Heart left ventricle (tissue), 16 donors: ENCODE measurements around the gene PLAA. TPM values are rescaled to one million over a fixed set of nuclear protein-coding genes. Genes with fewer than 3 reads are reported as not detected.

Source experiments
- ATAC-seq, 4 donors: fragments of 200-7000 bp; cut with Tn5 transposase; one replicate each; pipeline ENCODE4 v1.9.1; 2020 to 2022; ENCODE audit warnings: moderate library complexity in 4 of 4, mild to moderate bottlenecking in 3 of 4, moderate number of reproducible peaks in 1 of 4
- DNase-seq, 5 donors: peaks; one replicate each; pipeline ENCODE4 v3.0.0-alpha.2; 2020
- H3K27ac ChIP-seq, 12 donors: fragments of 200-600 bp; sonication (generic) in 4 of 12; one replicate each; pipeline versions ENCODE4 v1.5.0 to v1.8.0; 2016 to 2022; ENCODE audit warnings: mild to moderate bottlenecking in 2 of 12
- H3K27me3 ChIP-seq, 9 donors: fragments of 200-600 bp; sonication (generic) in 2 of 9; one replicate each; pipeline versions ENCODE4 v1.5.1 to v1.8.0; 2016 to 2022; ENCODE audit warnings: mild to moderate bottlenecking in 3 of 9
- H3K36me3 ChIP-seq, 9 donors: fragments of 200-600 bp; sonication (generic) in 2 of 9; one replicate each; pipeline versions ENCODE4 v1.5.0 to v1.8.0; 2018 to 2022; ENCODE audit warnings: mild to moderate bottlenecking in 2 of 9
- H3K4me1 ChIP-seq, 12 donors: fragments of 200-600 bp; sonication (generic) in 4 of 12; one replicate each; pipeline versions ENCODE4 v1.5.0 to v1.8.0; 2016 to 2022; ENCODE audit warnings: mild to moderate bottlenecking in 3 of 12
- H3K4me3 ChIP-seq, 12 donors: fragments of 200-600 bp; sonication (generic) in 4 of 12; one replicate each; pipeline versions ENCODE4 v1.5.0 to v1.8.0; 2017 to 2022; ENCODE audit warnings: mild to moderate bottlenecking in 9 of 12, moderate library complexity in 4 of 12
- H3K9me3 ChIP-seq, 12 donors: fragments of 200-600 bp; sonication (generic) in 4 of 12; one replicate each; pipeline versions ENCODE4 v1.5.0 to v1.8.0; 2016 to 2022; ENCODE audit warnings: mild to moderate bottlenecking in 1 of 12
- CTCF ChIP-seq, 12 donors: fragments of 200-600 bp; sonication (generic) in 4 of 12; IDR thresholded peaks; one replicate each; pipeline versions ENCODE4 v1.5.0 to v1.8.0; 2018 to 2022; ENCODE audit warnings: antibody characterized with exemption in 12 of 12, mild to moderate bottlenecking in 5 of 12
- POLR2A ChIP-seq, 2 donors: fragments of 450-650 bp; IDR thresholded peaks; one replicate each; pipeline ENCODE4 v1.6.1; 2017; ENCODE audit warnings: antibody characterized with exemption in 2 of 2, mild to moderate bottlenecking in 2 of 2, moderate library complexity in 2 of 2
- WGBS, 4 donors: extraction: QIAGEN DNeasy Blood & Tissue Kit in 2 of 4; methylation state at CpG; one replicate each; pipeline versions ENCODE4 v1.1.5 to v1.1.7; 2013 to 2018; 5-methylcytosine and 5-hydroxymethylcytosine counted together
- intact Hi-C, 10 donors: fragments of 100-400 bp; cut with DNase I; formaldehyde crosslinking; loops; one replicate each; pipeline versions ENCODE4 v1.11.1 to v1.14.2; 2022
- polyA plus RNA-seq, 2 donors: library from polyadenylated mRNA; stranded (reverse); fragments of 200-250 nt; gene quantifications; one replicate each; pipeline ENCODE4 v1.2.3, GENCODE V29; 2013
- total RNA-seq, 9 donors: library from RNA; depleted of rRNA in 2 of 9; stranded (reverse); fragments of >200 nt in 2 of 9; fragmentation: NEBNext Ultra II Directional in 3 of 9; extraction: Animal tissue kit (Norgen Biotek cat#: 25700) in 3 of 9; gene quantifications; one replicate each; pipeline versions ENCODE4 v1.1.0 to v1.2.4, GENCODE V29; 2016 to 2023
- donor health status: ischemic (EF 13 %, LVEDD 7.1; RV severe dilation, severe dysfunction).
- donor health status: healthy with polysubstance abuse.
- donor health status: DM: no; HTN: yes; CAD: no.
- donor health status: DM: no; HTN: no; CAD: no.
- donor health status: ischemic (EF 25% LVEDD 6.9; RV normal size, moderate dysfunction).
- donor health status: ischemic (EF 25% LVEDD 5.7; RV mildly dilated, moderate dysfunction).
- donor health status: healthy.
- donor health status: DM: yes; HTN: yes; CAD: no.
- donor health status: ischemic (EF 35%, LVEDD 5.7; RV mildly dilated, moderate dysfunction).
- donor health status: nonischemic (EF 11% LVEDD 7.7; RV severe dilation, severe dysfunction).
- donor health status: DM: yes; HTN: yes; CAD: no.
- donor health status: PGD.
- donor health status: ischemic (EF 29% LVEDD 5.4; RV normal size, mild dysfunction).
- donor health status: nonischemic (EF 23%, LVEDD 6.1; RV moderate dilation, normal function).

Gene PLAA
- total and polyA plus RNA-seq, 11 donors, result 9.1 to 42.5 (median 32.4) TPM

- Histone ChIP-seq H3K36me3 (no peaks in the 10 kb centered on the region), H3K4me3 (peak overlapping the region; percentile 40 to 78 (median 68)), H3K9me3 (no peaks in the 10 kb centered on the region), H3K4me1 (peaks cover 0 to 24% (median 8%) of the 10 kb centered on the region in 12 donors), H3K27me3 (no peaks in the 10 kb centered on the region), H3K27ac (peak overlapping the region in 11 of 12 donors; percentile 70 to 97 (median 85))
- 24 to 32% (median 28%) methylated on average over 6 of the region's 6 CpGs for WGBS, 4 donors
- TF ChIP-seq POLR2A (IDR thresholded peaks at IDR 0.05) (no peak), CTCF (IDR thresholded peaks at IDR 0.05) (no peak)
- intact Hi-C loops, result loop anchor here in 4 of 10 donors (1.0 to 10.0 kb wide), 4 partner anchors 10 to 568 kb away; partner anchors contain the start of genes CAAP1 (in 2 of the 4), PLAA (in 2 of the 4), IFNK (in 1 of the 4) and MOB3B (in 1 of the 4)
- no peak for DNase-seq
- ATAC-seq, result no peak
Measured at GRCh38 chr9:26956860-26957233, 9.8 kb upstream of the PLAA start.

GRCh38 chr9:26955921-26956859 lies 9.1 kb upstream of the PLAA start, which contains the start of gene IFT74:
Gene IFT74, plus strand, starts transcription at chr9:26956412. Its CDS starts 5,556 bp downstream, at chr9:26961968.
- whole genome bisulfite sequencing, 4 donors, result 1% methylated on average over 52 to 53 of the region's 53 CpGs
- peaks cover 0 to 24% (median 8%) of the 10 kb centered on the region in 12 donors for H3K4me1 ChIP-seq
- no peaks in the 10 kb centered on the region for H3K9me3 ChIP-seq
- H3K4me3 ChIP-seq, result peak within 1 kb of the TSS; percentile 40 to 78 (median 68)
- intact Hi-C loops, result loop anchor here in 4 of 10 donors (1.0 to 10.0 kb wide), 4 partner anchors 9 to 569 kb away; partner anchors contain the start of genes CAAP1 (in 2 of the 4), PLAA (in 2 of the 4), IFNK (in 1 of the 4) and MOB3B (in 1 of the 4)
- H3K27ac ChIP-seq, result peak within 1 kb of the TSS; percentile 27 to 97 (median 85)
- DNase-seq, result peak; percentile 98 to 99 (median 99)
- TF ChIP-seq CTCF (IDR thresholded peaks at IDR 0.05) (no peak), POLR2A (IDR thresholded peaks at IDR 0.05) (peak in 1 of 2 donors; percentile 69)
- no peaks in the 10 kb centered on the region for H3K27me3 ChIP-seq
- ATAC-seq, result peak; percentile 100
- no peaks in the 10 kb centered on the region for H3K36me3 ChIP-seq

GRCh38 chr9:26955222-26955903 lies 8.3 kb upstream of the PLAA start:
- 34 to 47% (median 41%) methylated on average over 4 of the region's 4 CpGs for WGBS, 4 donors
- TF ChIP-seq CTCF (IDR thresholded peaks at IDR 0.05) (no peak), POLR2A (IDR thresholded peaks at IDR 0.05) (no peak)
- Histone ChIP-seq H3K4me3 (peak overlapping the region; percentile 40 to 78 (median 68)), H3K36me3 (no peaks in the 10 kb centered on the region), H3K4me1 (peaks cover 0 to 24% (median 8%) of the 10 kb centered on the region in 12 donors), H3K27me3 (no peaks in the 10 kb centered on the region), H3K9me3 (no peaks in the 10 kb centered on the region), H3K27ac (peak overlapping the region in 11 of 12 donors; percentile 70 to 97 (median 85))
- no peak for DNase-seq
- intact Hi-C loops, result loop anchor here in 2 of 10 donors (5.0 to 10.0 kb wide), 2 partner anchors 63 to 569 kb away; partner anchors contain the start of genes CAAP1 (in 1 of the 2), IFNK (in 1 of the 2) and MOB3B (in 1 of the 2)
- peak in 2 of 4 donors; percentile 7 to 30 for ATAC-seq
